Midbrain (tissue), 1 donor: ENCODE measurements around the gene MYL7.
A peak's percentile ranks its signal among the peaks of the same experiment; 100 is the strongest.
"Not testable (repeated sequence)": the region's sequence is repeated elsewhere in the genome, so short reads cannot be mapped to it uniquely, and the experiment has no call there.

Experiments
- DNase-seq: peaks from one replicate; lab custom pipeline; 2025; lab: John Stamatoyannopoulos, UW

MYL7 gene, protein sequence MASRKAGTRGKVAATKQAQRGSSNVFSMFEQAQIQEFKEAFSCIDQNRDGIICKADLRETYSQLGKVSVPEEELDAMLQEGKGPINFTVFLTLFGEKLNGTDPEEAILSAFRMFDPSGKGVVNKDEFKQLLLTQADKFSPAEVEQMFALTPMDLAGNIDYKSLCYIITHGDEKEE

DNA sequence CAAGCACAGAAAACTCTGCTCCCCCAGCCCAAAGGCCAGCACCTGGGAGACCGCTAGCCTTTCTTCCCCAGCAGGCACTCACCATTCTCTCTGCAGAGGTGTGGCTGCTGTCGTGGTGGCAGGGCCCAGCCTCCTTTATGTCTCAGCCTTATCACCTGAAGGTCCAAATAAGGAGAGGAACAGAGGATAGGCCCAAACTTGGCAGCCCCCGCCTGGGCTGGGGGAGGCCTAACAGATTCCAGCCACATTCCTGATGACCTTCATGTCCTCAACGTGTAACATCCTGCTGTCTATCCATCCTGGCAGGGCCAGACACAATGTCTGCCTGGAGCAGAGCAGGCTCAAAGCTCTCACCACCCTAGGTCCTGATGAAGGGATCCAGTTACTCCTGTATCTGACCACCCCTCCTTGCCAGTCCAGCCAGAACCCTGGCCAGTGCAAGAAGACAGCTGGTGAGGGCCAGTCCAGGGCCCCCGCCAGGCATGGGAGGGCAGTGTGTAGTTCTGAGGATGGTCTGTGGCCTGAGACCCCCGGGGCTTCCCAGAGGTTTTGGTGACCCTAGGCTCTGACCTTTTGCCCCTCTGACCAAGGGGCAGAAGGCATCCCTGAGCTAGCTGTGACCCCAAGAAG, at the start of gene MYL7:
MYL7 (minus strand) TSS at position 112 of the 630 bp plus-strand sequence; CDS start at position 85, 27 bp downstream.
- no peak for DNase-seq

DNA sequence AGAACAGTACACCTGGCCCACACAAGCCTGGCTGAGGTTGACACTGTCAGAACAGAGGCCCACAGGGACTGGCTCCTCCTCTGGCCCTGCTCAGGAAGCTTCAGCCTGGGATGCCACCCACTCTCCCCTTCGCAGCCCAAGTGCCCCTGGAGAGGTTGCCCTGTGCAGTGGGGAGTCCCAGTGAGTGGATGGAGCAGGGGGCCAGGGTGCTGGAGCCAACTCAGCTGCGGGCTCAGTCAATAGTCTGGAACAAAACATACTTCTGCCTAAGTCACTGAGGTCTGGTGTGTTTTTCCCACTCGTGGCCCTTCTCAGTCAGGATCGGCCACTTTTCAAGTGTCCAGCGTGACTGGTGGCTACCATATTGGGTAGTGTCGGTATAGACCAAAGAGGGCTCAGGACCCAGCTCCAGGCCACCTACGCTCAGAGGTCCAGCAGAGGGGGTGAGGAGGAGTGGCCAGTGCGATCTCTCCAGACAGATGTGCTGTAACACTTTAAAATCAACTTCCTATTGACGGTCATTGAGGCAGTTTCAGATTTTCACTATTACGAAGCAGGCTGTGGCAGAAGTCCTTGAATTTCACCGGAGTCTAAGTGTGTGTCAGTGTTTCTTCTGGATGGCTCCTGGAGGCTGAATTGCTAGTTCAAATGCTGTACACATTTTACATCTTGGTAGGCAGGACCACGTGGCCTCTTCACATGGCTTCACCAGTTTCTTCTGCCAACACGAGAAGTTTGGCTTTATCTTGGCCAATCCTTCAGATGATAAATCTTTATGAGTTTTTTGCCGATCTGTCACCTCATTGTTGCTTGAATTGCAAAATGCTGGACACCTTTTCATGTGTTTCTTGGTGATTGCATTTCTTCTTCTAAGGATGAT, 49.1 kb upstream of the MYL7 start:
- DNase-seq: no peak

DNA sequence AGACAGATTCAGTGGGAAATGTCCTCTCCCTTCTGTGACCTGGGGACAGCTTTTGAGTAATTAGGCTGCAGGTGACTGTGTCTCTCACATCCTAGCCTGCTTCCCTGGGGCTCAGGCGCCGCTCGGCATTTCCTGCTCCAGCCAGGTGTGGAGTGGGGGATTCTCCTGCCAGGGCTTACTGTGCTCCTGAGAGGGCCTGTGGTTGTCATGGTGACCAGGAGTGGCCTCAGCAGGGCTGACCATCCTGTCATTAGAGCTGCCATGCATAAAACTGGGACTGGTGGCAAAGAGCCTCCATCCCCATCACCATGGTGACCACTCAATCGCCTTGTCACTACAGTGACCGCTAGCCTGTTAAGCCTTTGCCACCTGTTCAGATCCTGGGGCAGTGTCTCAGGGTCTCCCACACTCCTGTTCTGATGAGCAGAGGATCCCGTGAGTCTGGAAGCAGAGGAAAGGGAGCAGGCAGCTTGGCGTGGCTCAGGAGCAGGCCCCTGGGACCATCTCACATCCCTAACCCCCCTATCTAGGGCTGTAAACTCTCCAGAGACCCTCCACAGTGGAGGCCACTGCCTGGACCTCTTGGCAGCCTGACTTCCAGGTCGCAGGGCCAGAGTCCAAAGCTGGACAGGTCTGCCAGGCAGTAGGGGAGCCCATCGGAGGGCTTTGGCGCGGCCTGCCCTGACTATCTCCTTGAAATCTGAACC, 48.3 kb upstream of the MYL7 start, which contains the start of gene GCK:
GCK (minus strand) TSS at position 154 of the 707 bp plus-strand sequence. CDS start 486 bp downstream, outside the sequence.
- DNase-seq: no peak

- DNase-seq: no peak
Measured at GRCh38 chr7:44188480-44189225, 47.5 kb upstream of the MYL7 start.

DNA sequence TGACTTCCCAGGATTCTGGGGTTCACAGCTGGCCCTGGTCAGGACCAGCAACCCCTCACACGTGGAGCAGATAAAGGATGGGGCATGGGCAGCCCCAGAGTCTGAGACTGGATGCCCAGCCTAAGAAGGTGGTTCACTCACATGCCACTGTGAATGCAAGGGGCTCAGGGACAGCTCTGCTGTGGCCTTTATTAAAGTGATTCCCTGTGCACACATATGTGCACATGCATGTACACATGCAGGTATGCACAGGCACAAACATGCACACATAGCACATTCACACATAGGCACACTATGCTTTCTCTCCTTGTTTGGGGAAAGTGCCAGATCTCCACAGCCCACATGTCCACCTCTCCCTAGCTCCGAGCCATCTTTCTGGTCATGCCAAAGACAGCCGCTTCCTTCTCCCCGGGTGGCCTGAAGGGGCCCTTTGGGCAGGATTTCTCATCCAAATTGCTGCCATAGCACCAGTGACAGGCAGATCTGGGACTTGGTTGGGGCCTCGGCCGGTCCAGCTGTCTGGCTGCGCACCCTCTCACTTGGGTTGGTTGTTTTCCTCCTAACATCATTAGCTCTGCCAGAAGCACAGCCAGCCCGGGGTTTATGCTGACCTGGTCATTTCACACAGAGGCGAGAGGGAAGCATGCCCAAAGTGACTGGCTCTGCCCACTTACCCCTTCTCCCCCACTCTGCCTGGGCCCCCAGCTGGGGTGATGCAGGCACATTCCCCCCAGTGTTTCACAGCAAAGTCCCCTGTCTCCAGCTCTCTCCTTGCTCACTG, 46.7 kb upstream of the MYL7 start:
- peak; percentile 27 for DNase-seq

DNA sequence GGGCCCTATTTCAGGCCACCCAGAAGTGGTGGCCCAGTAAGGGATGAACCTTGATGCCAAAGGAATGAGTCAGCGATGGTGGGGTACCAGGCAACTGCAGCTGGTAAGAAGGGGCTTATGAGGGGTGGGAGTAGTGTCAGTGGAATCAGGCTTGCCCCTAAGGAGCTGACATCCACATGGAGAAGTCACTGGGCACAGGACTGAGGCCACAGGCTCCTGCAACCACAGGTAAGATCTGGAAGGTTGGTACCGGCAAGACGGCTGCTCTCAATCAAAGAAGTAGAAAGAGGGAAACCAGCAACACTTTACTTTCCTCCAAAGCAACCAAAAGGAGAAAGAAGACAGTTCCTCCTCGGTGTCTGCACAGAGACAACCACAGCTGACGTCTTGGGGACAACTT, 45.6 kb upstream of the MYL7 start:
- no peak for DNase-seq

GRCh38 chr7:44185729-44186128, 44.6 kb upstream of the MYL7 start:
- DNase-seq: no peak

DNA sequence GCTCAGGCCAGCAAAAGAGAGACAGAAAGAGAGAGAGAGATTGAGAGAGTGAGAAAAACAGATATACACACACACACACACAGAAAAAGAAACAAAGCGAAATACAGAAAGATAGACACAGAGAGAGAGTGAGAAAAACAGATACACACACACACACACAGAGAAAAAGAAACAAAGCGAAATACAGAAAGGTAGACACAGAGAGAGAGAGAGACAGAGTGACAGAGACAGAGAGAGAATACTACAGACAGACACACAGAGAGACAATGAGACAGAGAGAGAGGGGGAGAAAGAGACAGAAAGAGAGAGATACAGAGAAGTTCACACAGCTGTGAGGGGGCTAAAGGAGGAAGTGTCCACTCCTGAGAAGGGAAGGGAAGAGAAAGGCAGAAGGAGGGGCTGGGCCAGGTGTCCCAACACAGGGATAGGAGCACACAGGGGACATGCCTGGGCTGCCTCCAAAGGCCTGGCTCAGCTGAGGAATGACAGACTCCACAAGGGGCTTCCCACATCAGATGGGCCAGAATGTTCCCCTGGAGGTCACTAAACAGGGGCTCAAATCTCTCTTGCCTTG, 43.8 kb upstream of the MYL7 start:
- DNase-seq: no peak

- no peak for DNase-seq
Measured at GRCh38 chr7:44184206-44184872, 43.2 kb upstream of the MYL7 start.

- DNase-seq: peak; percentile 15
Measured at GRCh38 chr7:44183386-44183785, 42.3 kb upstream of the MYL7 start.

DNA sequence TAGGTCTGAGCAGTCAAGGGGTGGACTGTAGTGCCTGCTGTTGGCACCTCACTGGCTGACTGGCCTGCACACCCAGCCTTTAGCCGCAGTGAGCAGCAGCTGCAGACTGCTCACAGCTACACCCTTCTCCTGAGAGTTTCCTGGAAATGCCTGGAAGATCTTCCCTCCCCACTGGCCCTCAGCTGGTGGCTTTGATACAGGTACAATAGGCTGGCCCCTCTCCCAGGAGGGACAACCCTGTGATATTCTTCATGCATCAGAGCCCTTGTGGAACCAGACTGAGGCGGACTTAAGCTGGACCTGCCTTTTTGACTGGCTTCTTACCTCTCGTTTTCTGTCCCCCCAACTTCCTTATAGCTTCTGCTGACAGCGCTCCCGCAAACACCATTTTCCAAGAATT, 41.7 kb upstream of the MYL7 start:
- no peak for DNase-seq

- no peak for DNase-seq
Measured at GRCh38 chr7:44180631-44181030, 39.5 kb upstream of the MYL7 start.

- DNase-seq: peak; percentile 40
Measured at GRCh38 chr7:44177570-44178131, 36.5 kb upstream of the MYL7 start.

- no peak for DNase-seq
Measured at GRCh38 chr7:44176486-44176885, 35.4 kb upstream of the MYL7 start.

- DNase-seq: no peak
Measured at GRCh38 chr7:44175730-44176129, 34.6 kb upstream of the MYL7 start.

DNA sequence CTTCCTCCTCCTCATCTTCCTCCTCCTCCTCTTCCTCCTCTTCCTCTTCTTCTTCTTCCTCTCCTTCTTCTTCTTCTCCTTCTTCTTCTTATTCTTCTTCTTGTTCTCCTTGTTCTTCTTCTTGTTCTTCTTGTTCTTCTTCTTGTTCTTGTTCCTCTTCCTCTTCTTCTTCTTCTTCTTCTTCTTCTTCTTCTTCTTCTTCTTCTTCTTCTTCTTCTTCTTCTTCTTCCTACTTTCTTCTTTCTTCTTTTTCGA, 33.5 kb upstream of the MYL7 start:
- DNase-seq: not testable (repeated sequence)

DNA sequence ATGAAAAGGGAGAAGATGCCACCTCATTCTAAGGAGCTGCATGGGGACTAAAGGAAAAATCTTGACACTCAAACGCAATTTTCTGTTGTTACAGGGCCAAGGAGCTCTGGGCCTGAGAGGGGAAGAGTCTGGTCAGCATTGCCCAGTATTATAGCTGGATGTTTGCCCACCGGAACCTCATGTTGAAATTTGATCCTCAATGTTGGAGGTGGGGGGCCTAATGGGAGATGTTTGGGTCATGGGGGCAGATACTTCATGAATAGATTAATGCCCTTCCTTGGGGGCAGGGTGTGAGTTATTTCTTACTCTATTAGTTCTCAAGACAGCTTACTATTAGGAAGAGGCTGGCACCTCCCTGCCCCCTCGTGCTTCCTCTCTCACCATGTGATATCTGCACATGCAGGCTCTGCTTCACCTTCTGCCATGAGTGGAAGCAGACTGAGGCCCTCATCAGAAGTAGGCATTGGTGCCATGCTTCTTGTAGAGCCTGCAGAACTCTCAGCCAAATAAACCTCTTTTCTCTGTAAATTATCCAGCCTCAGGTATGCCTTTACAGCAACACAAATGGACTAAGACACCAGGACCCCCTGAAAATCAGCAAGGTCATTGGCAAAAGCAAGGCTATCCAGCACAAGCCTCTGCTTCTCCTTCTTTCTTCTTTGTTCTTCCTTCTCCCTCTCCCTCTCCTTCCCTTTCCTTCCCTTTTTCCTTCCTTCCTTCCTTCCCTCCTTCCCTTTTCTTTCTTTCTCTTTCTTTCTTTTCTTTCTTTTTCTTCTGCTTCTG, 33.0 kb upstream of the MYL7 start:
- DNase-seq: no peak

GRCh38 chr7:44172803-44173424, 31.8 kb upstream of the MYL7 start:
- DNase-seq: no peak
